Measurements from ENCODE around the gene EEPD1. TPM values are rescaled to one million over a fixed set of nuclear protein-coding genes. Genes with fewer than 3 reads are reported as not detected.
A peak's percentile ranks its signal among the peaks of the same experiment; 100 is the strongest.

EEPD1 gene
- polyA plus RNA-seq, 2 donors: 5.5 to 14.5 TPM

GRCh38 chr7:36153571-36154097 is 580 bp downstream of the EEPD1 start:
- Histone ChIP-seq H3K9me3 (ENCODE audit: control insufficient read depth in 2 of 2, insufficient read depth in 1 of 2, low read depth in 1 of 2, low read length in 1 of 2) (no peaks in the 10 kb centered on the region), H3K4me3 (ENCODE audit: low read depth in 1 of 2, low read length in 2 of 2) (peak overlapping the region; percentile 68 to 73), H3K27me3 (ENCODE audit: control insufficient read depth in 1 of 2, insufficient read depth in 2 of 2, low read length in 2 of 2) (no peaks in the 10 kb centered on the region), H3K4me1 (ENCODE audit: control insufficient read depth in 2 of 2, insufficient read depth in 2 of 2, low read length in 1 of 2) (peaks cover 4 to 14% of the 10 kb centered on the region in 2 donors), H3K27ac (ENCODE audit: low read depth in 2 of 2, low read length in 1 of 2) (peak overlapping the region; percentile 82 to 90), H3K36me3 (ENCODE audit: control insufficient read depth in 2 of 2, insufficient read depth in 2 of 2, low read length in 1 of 2) (no peaks in the 10 kb centered on the region)
- WGBS, 2 donors: 5 to 9% methylated on average over 32 of the region's 32 CpGs

- Histone ChIP-seq H3K4me1 (ENCODE audit: control insufficient read depth in 2 of 2, insufficient read depth in 2 of 2, low read length in 1 of 2) (peaks cover 4 to 16% of the 10 kb centered on the region in 2 donors), H3K9me3 (ENCODE audit: control insufficient read depth in 2 of 2, insufficient read depth in 1 of 2, low read depth in 1 of 2, low read length in 1 of 2) (no peaks in the 10 kb centered on the region), H3K4me3 (ENCODE audit: low read depth in 1 of 2, low read length in 2 of 2) (peak overlapping the region; percentile 68 to 73), H3K36me3 (ENCODE audit: control insufficient read depth in 2 of 2, insufficient read depth in 2 of 2, low read length in 1 of 2) (no peaks in the 10 kb centered on the region), H3K27ac (ENCODE audit: low read depth in 2 of 2, low read length in 1 of 2) (peak overlapping the region in 1 of 2 donors; percentile 44), H3K27me3 (ENCODE audit: control insufficient read depth in 1 of 2, insufficient read depth in 2 of 2, low read length in 2 of 2) (no peaks in the 10 kb centered on the region)
- 88 to 90% methylated on average over 43 to 44 of the region's 44 CpGs for WGBS, 2 donors
Measured at GRCh38 chr7:36154255-36155212, 1.5 kb downstream of the EEPD1 start.

- Histone ChIP-seq H3K27ac (ENCODE audit: low read depth in 2 of 2, low read length in 1 of 2) (no peak overlapping the region), H3K4me1 (ENCODE audit: control insufficient read depth in 2 of 2, insufficient read depth in 2 of 2, low read length in 1 of 2) (peaks cover 4 to 16% of the 10 kb centered on the region in 2 donors), H3K27me3 (ENCODE audit: control insufficient read depth in 1 of 2, insufficient read depth in 2 of 2, low read length in 2 of 2) (no peaks in the 10 kb centered on the region), H3K9me3 (ENCODE audit: control insufficient read depth in 2 of 2, insufficient read depth in 1 of 2, low read depth in 1 of 2, low read length in 1 of 2) (no peaks in the 10 kb centered on the region), H3K36me3 (ENCODE audit: control insufficient read depth in 2 of 2, insufficient read depth in 2 of 2, low read length in 1 of 2) (no peaks in the 10 kb centered on the region), H3K4me3 (ENCODE audit: low read depth in 1 of 2, low read length in 2 of 2) (peak overlapping the region in 1 of 2 donors; percentile 73)
- 39 to 46% methylated on average over 12 of the region's 12 CpGs for WGBS, 2 donors
Measured at GRCh38 chr7:36155811-36156361, 2.8 kb downstream of the EEPD1 start.

- Histone ChIP-seq H3K27ac (ENCODE audit: low read depth in 2 of 2, low read length in 1 of 2) (peak overlapping the region; percentile 22 to 48), H3K27me3 (ENCODE audit: control insufficient read depth in 1 of 2, insufficient read depth in 2 of 2, low read length in 2 of 2) (no peaks in the 10 kb centered on the region), H3K9me3 (ENCODE audit: control insufficient read depth in 2 of 2, insufficient read depth in 1 of 2, low read depth in 1 of 2, low read length in 1 of 2) (no peaks in the 10 kb centered on the region), H3K36me3 (ENCODE audit: control insufficient read depth in 2 of 2, insufficient read depth in 2 of 2, low read length in 1 of 2) (no peaks in the 10 kb centered on the region), H3K4me1 (ENCODE audit: control insufficient read depth in 2 of 2, insufficient read depth in 2 of 2, low read length in 1 of 2) (peaks cover 4 to 19% of the 10 kb centered on the region in 2 donors), H3K4me3 (ENCODE audit: low read depth in 1 of 2, low read length in 2 of 2) (no peak overlapping the region)
- 75 to 78% methylated on average over 9 of the region's 9 CpGs for WGBS, 2 donors
Measured at GRCh38 chr7:36157527-36158320, 4.7 kb downstream of the EEPD1 start.

DNA sequence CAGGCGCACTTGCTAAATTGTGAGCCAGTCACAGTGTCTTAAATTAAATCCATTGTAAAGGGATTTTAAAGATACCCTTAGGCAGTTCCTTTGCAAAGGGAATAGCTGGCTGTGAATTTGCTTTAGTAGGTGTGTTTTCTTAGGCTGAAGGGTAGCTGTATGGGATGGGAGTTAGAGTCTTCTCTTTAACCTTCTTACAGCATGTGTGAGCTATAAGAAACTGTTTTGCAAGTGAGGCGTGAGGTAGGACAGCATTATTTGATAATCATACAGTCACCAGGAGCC is 5.2 kb downstream of the EEPD1 start:
- H3K27ac ChIP-seq (ENCODE audit: low read depth in 2 of 2, low read length in 1 of 2): peak overlapping the region; percentile 22 to 48
- 58 to 66% methylated on average over 2 of the region's 2 CpGs for WGBS, 2 donors
- no peaks in the 10 kb centered on the region for H3K27me3 ChIP-seq (ENCODE audit: control insufficient read depth in 1 of 2, insufficient read depth in 2 of 2, low read length in 2 of 2)
- H3K36me3 ChIP-seq (ENCODE audit: control insufficient read depth in 2 of 2, insufficient read depth in 2 of 2, low read length in 1 of 2): no peaks in the 10 kb centered on the region
- H3K9me3 ChIP-seq (ENCODE audit: control insufficient read depth in 2 of 2, insufficient read depth in 1 of 2, low read depth in 1 of 2, low read length in 1 of 2): no peaks in the 10 kb centered on the region
- H3K4me1 ChIP-seq (ENCODE audit: control insufficient read depth in 2 of 2, insufficient read depth in 2 of 2, low read length in 1 of 2): peaks cover 4 to 19% of the 10 kb centered on the region in 2 donors
- H3K4me3 ChIP-seq (ENCODE audit: low read depth in 1 of 2, low read length in 2 of 2): no peak overlapping the region

DNA sequence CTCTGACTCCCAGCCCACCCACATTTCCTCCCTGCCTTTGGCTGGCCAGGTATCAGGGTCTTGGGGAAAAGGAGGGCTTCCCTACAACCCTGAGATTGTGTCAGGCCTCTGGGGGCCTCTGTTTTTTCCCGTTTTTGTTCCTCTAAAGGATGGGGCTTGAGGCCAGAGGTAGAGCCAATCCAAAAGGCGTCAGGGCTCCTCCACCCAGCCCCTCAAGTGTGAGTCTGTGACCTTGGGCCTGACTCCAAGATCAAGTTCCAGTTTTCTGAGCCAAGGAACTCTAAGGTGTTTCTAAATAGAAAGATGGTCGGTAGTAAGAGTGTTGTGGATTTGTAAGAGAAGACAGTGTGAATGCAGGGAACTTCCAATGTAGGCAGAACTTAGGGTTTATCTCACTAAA is 6.6 kb downstream of the EEPD1 start:
- Histone ChIP-seq H3K9me3 (ENCODE audit: control insufficient read depth in 2 of 2, insufficient read depth in 1 of 2, low read depth in 1 of 2, low read length in 1 of 2) (no peaks in the 10 kb centered on the region), H3K36me3 (ENCODE audit: control insufficient read depth in 2 of 2, insufficient read depth in 2 of 2, low read length in 1 of 2) (no peaks in the 10 kb centered on the region), H3K4me1 (ENCODE audit: control insufficient read depth in 2 of 2, insufficient read depth in 2 of 2, low read length in 1 of 2) (peaks cover 4 to 12% of the 10 kb centered on the region in 2 donors), H3K4me3 (ENCODE audit: low read depth in 1 of 2, low read length in 2 of 2) (no peak overlapping the region), H3K27me3 (ENCODE audit: control insufficient read depth in 1 of 2, insufficient read depth in 2 of 2, low read length in 2 of 2) (no peaks in the 10 kb centered on the region), H3K27ac (ENCODE audit: low read depth in 2 of 2, low read length in 1 of 2) (no peak overlapping the region)
- WGBS, 2 donors: 67 to 69% methylated on average over 3 of the region's 3 CpGs

DNA sequence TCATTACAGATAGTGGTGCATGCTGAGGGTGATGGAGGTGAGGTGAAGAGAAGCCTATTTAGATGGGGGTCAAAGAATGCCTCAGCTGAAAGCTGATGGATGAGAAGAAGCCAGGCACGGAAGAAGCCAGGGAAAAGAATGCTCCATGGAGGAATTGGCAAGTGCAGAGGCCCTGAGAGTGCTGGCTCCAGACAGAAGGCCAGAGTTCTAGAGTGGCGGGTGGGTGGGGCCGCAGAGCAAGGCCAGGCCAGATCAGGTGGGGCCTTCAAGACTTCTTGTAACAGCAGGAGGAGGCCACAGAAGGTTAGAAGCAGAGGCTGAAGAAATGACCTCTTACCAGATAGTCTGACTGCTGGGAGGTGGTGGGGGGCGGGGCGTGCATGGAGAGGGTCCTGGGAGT is 7.3 kb downstream of the EEPD1 start:
- Histone ChIP-seq H3K27me3 (ENCODE audit: control insufficient read depth in 1 of 2, insufficient read depth in 2 of 2, low read length in 2 of 2) (no peaks in the 10 kb centered on the region), H3K4me1 (ENCODE audit: control insufficient read depth in 2 of 2, insufficient read depth in 2 of 2, low read length in 1 of 2) (peaks cover 4 to 8% of the 10 kb centered on the region in 2 donors), H3K9me3 (ENCODE audit: control insufficient read depth in 2 of 2, insufficient read depth in 1 of 2, low read depth in 1 of 2, low read length in 1 of 2) (no peaks in the 10 kb centered on the region), H3K4me3 (ENCODE audit: low read depth in 1 of 2, low read length in 2 of 2) (no peak overlapping the region), H3K27ac (ENCODE audit: low read depth in 2 of 2, low read length in 1 of 2) (no peak overlapping the region), H3K36me3 (ENCODE audit: control insufficient read depth in 2 of 2, insufficient read depth in 2 of 2, low read length in 1 of 2) (no peaks in the 10 kb centered on the region)
- WGBS, 2 donors: 55 to 91% methylated on average over 5 of the region's 5 CpGs

DNA sequence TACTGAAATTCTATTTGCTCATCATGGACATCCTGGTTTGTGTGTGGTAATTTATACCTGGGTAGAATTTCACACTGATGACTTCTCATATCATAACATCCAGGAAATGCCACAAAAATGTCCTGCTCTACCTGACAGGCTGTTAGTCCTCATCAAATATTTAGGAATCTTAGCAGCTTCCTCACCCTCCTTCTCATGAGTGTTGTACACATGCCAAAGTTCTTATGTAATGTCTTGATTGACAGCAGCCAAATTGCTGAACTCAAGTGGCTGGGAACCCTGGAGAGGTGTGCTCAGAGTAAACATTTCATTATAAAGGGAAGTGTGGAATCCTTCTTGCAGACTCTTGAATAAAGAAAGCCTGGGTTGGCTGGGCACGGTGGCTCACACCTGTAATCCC is 8.9 kb downstream of the EEPD1 start:
- Histone ChIP-seq H3K9me3 (ENCODE audit: control insufficient read depth in 2 of 2, insufficient read depth in 1 of 2, low read depth in 1 of 2, low read length in 1 of 2) (no peaks in the 10 kb centered on the region), H3K4me3 (ENCODE audit: low read depth in 1 of 2, low read length in 2 of 2) (no peak overlapping the region), H3K36me3 (ENCODE audit: control insufficient read depth in 2 of 2, insufficient read depth in 2 of 2, low read length in 1 of 2) (no peaks in the 10 kb centered on the region), H3K4me1 (ENCODE audit: control insufficient read depth in 2 of 2, insufficient read depth in 2 of 2, low read length in 1 of 2) (peaks cover 4 to 5% of the 10 kb centered on the region in 2 donors), H3K27ac (ENCODE audit: low read depth in 2 of 2, low read length in 1 of 2) (no peak overlapping the region), H3K27me3 (ENCODE audit: control insufficient read depth in 1 of 2, insufficient read depth in 2 of 2, low read length in 2 of 2) (no peaks in the 10 kb centered on the region)
- WGBS, 2 donors: 62 to 66% methylated on average over 1 of the region's 1 CpG

GRCh38 chr7:36165059-36165458 is 12.0 kb downstream of the EEPD1 start:
- H3K4me1 ChIP-seq (ENCODE audit: control insufficient read depth in 2 of 2, insufficient read depth in 2 of 2, low read length in 1 of 2): peaks cover 0 to 3% of the 10 kb centered on the region in 2 donors
- WGBS, 2 donors: 70 to 78% methylated on average over 2 of the region's 2 CpGs
- no peaks in the 10 kb centered on the region for H3K36me3 ChIP-seq (ENCODE audit: control insufficient read depth in 2 of 2, insufficient read depth in 2 of 2, low read length in 1 of 2)
- H3K27ac ChIP-seq (ENCODE audit: low read depth in 2 of 2, low read length in 1 of 2): no peak overlapping the region
- no peaks in the 10 kb centered on the region for H3K9me3 ChIP-seq (ENCODE audit: control insufficient read depth in 2 of 2, insufficient read depth in 1 of 2, low read depth in 1 of 2, low read length in 1 of 2)
- no peak overlapping the region for H3K4me3 ChIP-seq (ENCODE audit: low read depth in 1 of 2, low read length in 2 of 2)
- no peaks in the 10 kb centered on the region for H3K27me3 ChIP-seq (ENCODE audit: control insufficient read depth in 1 of 2, insufficient read depth in 2 of 2, low read length in 2 of 2)
